ENCODE results near the gene MYADML2.
"Not testable (repeated sequence)": the region's sequence is repeated elsewhere in the genome, so short reads cannot be mapped to it uniquely, and the experiment has no call there.

MYADML2 gene

GRCh38 chr17:81924557-81925532 is 22.2 kb downstream of the MYADML2 start:
- DNase-seq (ENCODE audit: low spot score), result no peak

- DNase-seq (ENCODE audit: low spot score), result peak; percentile 81
Measured at GRCh38 chr17:81923302-81924260, 23.5 kb downstream of the MYADML2 start.

GRCh38 chr17:81922566-81923301 is 24.3 kb downstream of the MYADML2 start:
- DNase-seq (ENCODE audit: low spot score), result no peak

- no peak for DNase-seq (ENCODE audit: low spot score)
Measured at GRCh38 chr17:81921996-81922565, 25.0 kb downstream of the MYADML2 start.

- DNase-seq (ENCODE audit: low spot score), result no peak
Measured at GRCh38 chr17:81921537-81921862, 25.5 kb downstream of the MYADML2 start.

- no peak for DNase-seq (ENCODE audit: low spot score)
Measured at GRCh38 chr17:81920612-81921536, 26.2 kb downstream of the MYADML2 start.

- DNase-seq (ENCODE audit: low spot score), result no peak
Measured at GRCh38 chr17:81918832-81919545, 28.0 kb downstream of the MYADML2 start.

GRCh38 chr17:81918333-81918669 is 28.7 kb downstream of the MYADML2 start:
- DNase-seq (ENCODE audit: low spot score), result not testable (repeated sequence)

GRCh38 chr17:81917565-81918332 is 29.3 kb downstream of the MYADML2 start, which contains the start of gene SIRT7:
TSS of gene SIRT7 (minus strand) at chr17:81918176. CDS start at chr17:81918131, 45 bp downstream.
- DNase-seq (ENCODE audit: low spot score), result peak; percentile 82

GRCh38 chr17:81916234-81917001 is 30.6 kb downstream of the MYADML2 start:
- DNase-seq (ENCODE audit: low spot score), result peak; percentile 88

- DNase-seq (ENCODE audit: low spot score), result no peak
Measured at GRCh38 chr17:81915331-81915730, 31.7 kb downstream of the MYADML2 start.

GRCh38 chr17:81914103-81914850 is 32.8 kb downstream of the MYADML2 start:
- no peak for DNase-seq (ENCODE audit: low spot score)

GRCh38 chr17:81913394-81914102 is 33.5 kb downstream of the MYADML2 start:
- DNase-seq (ENCODE audit: low spot score), result no peak

- DNase-seq (ENCODE audit: low spot score), result no peak
Measured at GRCh38 chr17:81912441-81913309, 34.4 kb downstream of the MYADML2 start.

- DNase-seq (ENCODE audit: low spot score), result no peak
Measured at GRCh38 chr17:81911969-81912368, 35.1 kb downstream of the MYADML2 start.
